GM21825 (cell line): ENCODE measurements around the gene DLGAP4.
"Not testable (repeated sequence)": the region's sequence is repeated elsewhere in the genome, so short reads cannot be mapped to it uniquely, and the experiment has no call there.

Experiments used
- ATAC-seq: cut with Tn5 transposase; IDR thresholded peaks from one replicate; pipeline ENCODE4 v1.9.1; 2021; ENCODE audit warnings: mild to moderate bottlenecking, moderate library complexity; ENCODE audit not compliant: unreplicated experiment

The DLGAP4 gene

DNA sequence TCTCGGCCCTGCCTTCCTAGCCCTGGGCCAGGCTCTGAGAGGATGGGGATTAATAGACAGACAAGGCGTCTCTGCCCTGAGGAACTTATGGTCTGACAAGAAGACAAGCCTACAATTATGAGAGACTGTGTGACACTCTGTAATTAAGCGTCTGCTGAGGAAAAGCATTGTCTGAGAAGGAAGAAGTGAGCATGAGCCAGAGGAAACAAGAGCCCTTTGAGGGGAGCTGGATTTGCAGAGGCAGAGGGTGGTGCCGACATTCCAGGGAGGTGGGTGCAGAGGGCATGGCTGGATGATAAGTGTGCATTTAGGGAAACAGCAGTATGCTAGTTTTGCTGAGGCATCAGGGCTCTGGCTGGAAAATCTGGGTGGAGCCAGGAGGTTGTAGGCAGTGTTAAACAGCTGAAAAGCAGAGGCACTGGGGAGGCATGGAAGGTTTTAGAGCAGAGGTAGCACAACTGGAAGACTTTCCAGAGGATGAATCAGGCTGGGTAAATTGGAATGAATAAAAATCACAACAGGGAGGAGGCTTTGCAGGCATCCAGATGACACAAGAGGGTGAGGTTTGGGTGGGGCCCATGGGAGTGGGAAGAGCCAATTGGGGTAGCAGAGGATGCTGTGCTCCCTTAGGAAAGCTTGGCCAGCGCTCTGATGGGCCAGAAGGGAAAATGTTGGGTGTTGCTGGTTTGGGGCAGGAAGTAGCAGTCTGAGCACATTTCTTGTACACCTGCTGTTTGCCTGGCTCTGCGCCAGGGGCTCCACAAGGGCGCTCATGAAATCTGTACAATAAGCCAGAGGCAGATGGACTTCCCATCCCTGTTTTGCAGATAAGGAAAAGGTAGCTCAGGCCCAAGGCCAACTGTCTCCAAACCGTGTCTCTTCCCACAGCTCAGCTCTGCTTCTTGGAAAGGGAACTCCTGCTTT lies 161.2 kb downstream of the DLGAP4 start:
- no peak for ATAC-seq

DNA sequence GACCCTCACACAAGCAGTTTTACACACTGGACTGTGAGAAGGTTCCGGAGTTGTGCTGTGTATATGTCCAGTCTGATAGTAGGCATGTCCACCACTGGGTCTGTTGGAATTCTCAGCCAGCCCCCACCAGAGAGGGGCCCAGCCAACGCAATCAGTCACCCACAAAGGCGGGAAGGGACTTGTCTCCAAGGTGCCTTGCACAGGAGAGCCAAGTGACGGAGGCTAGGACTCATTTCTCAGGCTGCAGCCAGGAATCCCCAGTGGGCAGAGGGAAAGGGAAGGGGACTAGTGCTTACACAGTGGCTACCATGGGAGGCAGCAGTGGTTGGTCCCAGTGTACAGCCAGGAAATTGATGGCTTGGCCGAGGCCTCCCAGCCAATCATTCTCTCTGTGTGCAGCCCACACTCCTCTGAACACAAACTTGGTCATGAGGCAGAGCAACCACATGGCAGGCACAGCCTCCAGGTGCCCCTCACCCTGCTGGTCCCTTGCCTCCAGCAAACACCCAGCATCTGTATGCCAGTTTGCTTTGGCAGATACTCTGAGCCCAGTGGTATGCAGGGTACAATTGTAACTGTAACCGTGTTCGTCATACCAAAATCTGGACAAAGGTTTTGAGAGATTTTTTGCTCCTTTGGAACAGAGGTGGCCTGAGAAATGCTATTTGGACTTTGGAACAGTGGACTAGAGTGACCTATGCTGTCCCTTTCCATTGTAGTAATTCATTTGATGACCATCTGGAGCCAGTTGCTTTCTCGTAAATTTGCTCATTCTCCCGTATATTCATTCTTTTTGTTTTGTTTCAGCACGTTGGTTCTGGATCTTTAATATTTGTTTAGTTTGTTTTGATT lies 162.2 kb downstream of the DLGAP4 start:
- ATAC-seq: no peak

DNA sequence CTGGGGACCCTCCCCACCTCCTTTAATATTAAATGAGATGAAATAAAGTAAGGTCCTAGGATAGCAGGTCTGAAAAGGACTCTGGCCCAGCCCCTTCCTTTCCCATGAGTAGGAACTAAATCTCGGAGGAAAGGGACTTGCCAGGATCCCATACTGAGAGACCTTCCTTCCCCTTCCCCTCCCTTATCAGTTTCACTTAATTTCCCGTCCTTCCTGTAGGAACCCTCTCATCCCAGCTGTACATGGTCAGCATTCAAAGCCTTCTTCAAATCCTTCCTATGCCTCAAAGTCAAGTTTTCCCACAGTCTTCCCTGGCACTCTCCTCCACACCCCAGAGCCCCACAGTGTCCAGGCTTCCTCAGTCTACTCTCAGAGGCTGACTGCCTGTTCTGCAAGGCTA lies 163.8 kb downstream of the DLGAP4 start:
- no peak for ATAC-seq

DNA sequence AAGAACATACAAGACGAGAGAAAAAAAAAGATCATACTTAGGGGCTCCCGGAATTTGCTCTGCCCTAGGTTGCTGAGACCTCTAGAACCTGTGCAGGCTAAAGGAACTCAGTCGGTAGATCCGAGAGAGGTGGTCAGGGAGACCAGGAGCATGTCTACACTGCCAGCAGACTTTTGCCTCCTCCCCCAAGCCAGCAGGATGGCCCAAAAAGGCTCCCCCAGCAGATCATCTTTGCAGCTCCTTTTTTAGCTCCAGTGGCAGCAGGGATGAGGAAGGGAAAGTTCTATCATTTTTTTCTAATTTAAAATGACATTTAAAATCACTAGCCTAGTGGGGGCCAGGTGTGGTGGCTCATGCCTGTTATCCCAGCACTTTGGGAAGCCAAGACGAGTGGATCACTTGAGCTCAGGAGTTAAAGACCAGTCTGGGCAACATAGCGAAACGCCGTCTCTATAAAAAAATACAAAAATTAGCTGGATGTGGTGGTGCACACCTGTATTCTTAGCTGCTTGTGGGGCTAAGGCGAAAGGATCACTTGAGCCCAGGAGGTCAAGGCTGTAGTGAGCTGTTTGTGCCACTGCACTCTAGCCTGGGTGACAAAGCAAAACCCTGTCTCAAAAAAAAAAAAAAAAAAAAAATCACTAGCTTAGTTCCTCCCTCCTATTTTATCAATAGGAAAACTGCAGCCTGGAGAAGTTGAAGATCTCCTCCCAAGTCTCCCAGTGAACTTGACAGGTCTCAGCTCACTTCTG lies 165.9 kb downstream of the DLGAP4 start:
- ATAC-seq: no peak

DNA sequence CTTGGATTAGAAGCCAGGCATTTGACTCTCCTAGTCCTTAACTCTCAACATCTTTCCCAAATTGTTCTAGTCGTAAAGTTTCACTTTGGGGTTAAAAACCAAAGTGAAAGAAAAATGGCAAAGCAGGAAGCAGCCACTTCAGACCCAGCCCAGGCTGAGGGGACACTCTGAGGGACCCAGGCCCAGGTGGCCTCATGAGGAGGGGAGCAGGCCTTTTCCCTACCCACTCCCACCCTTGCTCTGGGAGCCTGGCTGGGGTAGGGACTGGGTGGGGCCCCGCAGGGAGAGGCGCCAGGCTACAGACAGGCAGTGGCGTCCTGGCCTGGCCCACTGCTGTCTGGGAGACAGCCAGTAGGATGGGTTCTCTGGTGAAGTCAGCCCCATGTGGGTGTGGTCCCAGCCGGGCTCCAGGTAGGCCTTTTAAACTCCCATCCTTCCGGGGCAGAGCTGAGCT lies 166.5 kb downstream of the DLGAP4 start:
- no peak for ATAC-seq

DNA sequence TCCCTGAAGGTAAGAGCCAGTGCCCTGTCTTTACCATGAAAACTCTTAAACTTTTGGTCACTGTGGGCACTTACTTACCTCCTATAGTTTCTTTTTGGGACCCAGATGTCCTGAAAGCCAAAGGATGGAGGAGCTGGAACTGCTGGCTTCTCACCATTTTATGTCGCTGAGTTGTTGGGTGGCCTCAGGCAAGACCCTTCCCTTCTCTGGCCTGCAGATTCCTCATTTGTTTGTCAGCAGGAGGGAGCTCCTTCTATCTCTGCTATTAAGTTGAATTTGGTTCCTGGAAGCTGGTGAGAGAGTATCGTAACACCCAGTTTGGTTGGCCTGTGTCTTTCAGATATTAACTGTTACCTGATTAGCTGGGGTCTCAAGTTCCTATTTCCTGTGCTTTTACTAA lies 167.0 kb downstream of the DLGAP4 start:
- ATAC-seq: no peak

DNA sequence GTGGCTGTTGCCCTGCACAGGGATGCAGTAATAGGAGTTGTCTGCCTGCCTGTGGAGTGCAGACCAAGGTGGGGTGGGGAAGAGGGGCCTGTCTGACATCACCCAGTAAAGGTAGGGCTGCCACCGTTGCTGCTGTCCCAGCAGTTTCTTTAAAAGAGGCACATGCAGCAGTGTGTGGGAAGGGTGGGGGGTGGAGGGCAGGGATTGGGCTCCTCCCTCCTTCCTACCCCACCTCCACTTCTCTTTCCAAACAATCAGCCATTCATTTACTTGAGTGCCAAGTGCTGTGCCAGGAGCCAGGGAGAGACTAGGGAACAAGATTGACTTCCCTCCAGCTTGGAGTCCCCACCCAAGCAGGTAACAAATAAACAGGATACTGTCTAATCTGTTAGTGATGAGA lies 168.4 kb downstream of the DLGAP4 start:
- ATAC-seq: no peak

DNA sequence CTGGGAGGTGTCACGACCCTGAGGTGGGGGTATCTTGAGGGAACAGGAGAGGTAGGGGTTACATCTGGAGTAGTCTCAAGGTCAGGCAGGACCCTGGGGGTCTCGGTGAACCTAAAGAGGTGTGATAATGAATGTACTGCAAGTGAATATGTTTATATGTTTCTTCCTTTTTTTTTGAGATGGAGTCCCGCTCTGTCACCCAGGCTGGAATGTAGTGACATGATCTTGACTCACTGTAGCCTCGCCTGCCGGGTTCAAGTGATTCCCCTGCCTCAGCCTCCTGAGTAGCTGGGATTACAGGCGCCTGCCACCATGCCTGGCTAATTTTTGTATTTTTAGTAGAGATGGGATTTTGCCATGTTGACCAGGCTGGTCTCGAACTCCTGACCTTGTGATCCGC lies 168.9 kb downstream of the DLGAP4 start:
- not testable (repeated sequence) for ATAC-seq

DNA sequence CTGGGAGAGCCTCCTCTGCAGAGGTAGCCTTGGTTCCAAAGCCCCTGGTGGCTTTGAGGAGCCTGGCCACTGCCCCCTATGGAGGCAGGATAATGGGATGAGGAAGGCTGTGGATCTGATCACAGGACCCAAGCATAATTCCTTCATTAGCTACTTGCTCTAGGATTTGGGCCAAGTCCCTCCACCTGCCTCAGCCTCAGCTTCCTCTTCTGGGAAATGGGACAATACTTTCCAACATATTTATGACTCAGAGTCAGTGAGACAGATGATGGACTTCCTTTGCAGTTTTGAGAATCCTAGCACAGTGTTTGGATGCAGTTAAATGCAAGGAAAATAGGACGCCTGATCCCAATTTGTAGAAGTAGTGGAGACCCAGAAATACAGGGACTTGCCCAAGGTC lies 171.3 kb downstream of the DLGAP4 start:
- ATAC-seq: no peak

DNA sequence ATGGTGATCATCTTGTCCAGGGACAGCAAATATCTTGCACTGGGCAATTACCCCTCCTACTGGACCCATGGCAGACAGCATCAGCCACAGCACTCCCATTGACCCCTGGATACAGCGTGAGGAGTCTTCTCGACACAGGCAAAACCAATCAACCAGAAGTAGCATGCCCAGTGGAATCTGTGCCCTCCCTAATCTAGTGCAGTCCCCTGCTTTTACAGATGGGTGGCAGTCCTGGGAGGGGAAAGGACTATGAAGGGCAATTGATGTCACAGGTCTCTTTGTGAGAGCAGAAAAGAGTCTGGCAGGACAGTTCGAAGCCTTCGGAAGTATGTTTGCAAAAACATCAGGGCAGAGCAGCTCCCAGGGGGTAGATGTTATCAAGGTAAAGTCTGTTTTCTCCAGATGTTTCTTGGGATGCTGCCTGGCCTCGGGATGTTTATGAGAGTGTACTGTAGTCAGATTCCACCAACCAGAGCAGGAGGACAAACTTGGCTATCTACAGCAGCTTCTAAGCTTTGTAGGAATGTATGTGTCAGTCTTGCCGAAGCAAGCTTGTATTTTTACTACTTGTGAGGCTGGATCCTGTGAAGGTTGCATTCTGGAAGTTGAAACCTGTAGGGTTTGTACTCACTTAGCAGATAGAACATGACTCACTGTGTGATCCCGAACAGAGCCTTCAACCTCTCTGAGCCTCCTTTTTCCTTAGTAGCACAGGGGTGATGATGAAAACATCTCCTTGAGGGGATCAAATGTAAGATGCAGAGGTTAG lies 172.2 kb downstream of the DLGAP4 start:
- no peak for ATAC-seq

DNA sequence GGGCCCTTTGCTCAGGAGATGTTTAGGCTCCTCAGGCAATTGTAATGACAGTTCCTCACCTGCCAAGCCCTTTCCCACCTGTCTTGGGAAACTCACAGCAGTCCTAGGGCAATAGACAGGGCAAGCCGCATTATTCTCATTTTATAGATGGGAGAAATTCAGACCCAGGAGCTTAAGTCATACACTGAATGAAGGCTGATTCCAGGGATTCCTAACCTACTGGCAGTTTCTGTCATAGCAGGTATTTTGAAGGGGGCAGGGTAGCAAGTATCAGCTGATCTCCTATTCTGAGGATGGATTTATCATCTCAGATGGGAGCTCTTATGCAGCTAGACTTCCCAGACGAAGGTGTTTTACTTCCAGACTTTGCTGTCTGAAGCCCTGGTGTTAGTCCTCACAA lies 173.8 kb downstream of the DLGAP4 start:
- no peak for ATAC-seq

DNA sequence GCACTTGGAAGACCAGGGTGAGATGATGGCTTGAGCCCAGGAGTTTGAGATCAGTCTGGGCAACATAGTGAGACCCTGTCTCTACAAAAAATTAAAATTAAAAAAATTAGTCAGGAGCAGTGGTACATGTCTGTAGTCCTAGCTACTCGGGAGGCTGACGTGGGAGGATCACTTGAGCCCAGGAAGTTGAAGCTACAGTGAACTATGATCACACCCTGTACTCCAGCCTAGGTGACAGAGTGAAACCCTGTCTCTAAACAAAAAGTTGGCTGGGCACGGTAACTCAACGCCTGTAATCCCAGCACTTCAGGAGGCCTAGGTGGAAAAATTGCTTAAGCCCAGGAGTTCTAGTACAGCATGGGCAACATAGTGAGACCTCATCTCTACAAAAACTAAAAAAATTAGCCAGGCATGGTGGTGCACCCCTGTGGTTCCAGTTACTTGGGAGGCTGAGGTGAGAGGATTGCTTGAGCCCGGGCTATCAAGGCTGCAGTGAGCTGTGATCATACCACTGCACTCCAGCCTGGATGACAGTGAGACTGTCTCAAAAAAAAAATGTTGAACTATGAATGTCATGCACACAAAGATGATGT lies 174.4 kb downstream of the DLGAP4 start:
- ATAC-seq: no peak

DNA sequence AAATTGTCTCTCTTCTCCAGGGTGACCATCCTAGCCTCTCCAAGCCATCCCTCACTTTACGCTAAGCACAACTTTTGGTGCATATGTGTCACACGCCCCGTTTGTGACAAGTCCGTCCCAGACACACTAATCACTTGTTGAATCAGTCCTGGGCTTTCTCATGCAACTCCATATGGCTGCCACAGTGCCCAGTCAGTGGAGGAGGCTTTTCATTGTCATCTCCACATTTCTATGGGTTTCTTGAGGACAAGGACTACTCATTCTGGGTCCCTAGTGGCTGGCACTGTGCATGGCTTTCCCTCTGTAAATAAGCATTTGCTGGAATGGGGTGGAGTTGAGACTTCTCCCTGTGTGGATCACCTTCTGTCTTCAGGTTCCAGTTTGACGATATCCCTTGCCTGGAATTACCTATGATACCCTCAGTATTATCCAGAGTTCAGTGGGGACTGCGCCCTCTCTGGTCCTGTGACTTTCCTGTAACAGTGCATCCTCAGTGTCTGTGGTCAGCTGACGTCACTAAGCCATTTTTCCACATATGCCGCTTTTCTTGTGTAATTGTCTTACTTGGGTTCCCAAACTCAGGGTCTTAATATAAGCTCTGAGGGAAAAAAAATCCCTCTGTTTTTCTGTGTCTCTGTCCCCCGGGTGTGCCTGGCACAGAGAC lies 175.4 kb downstream of the DLGAP4 start:
- no peak for ATAC-seq

DNA sequence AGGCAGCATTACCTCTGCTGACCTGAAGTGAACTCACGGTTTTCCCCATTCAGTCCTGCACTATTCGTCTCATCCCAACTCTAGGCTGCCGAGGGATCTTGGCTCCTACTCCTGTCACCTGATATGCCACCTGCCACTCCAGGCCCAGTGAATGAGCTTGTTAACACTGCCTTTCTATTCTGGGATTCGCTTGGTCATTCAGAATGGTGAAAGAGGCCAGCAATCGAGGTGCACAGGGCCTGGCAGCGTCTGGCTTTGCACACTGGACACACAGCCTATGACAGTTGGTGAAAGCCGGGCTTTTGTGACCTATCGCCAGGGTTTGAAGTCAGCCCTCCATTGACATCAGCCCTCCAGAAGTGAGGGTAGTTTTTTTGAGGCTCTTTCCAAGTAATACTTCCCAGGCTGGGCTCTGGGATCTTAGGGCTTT lies 175.9 kb downstream of the DLGAP4 start:
- ATAC-seq: no peak

DNA sequence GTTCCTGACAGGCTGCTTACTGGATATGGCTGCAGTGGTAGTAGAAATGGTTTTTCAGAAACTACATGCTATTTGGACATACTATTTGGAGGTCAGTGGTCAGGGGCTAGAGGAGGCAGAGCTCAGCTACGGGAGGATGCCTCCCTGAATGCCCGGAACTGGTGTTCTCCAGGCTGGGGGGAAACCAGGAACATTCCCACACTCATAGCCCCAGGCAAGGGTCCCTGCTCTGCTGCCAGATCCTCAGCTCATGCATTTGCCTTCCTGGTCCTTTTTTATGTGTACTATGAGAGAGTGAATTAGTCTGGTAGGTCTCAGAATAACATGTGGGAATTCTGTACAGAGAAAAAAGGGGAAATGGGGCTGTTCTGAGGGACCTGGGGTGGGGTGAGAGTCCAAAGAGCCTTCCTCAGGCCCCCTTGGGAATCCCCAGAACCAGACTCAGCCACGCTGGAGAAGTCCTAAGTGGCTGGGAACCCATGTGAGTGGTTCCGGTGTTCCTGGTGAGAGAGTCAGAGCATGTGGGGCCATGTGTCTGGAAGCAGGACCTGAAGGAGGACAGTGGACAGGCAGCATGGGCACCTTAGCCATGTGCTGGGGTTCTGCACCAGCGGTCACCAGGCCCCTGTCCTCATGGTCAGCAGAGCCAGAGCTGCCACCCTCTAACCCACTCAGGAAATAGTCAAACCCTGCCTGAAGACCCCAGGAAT lies 177.2 kb downstream of the DLGAP4 start:
- ATAC-seq: no peak

DNA sequence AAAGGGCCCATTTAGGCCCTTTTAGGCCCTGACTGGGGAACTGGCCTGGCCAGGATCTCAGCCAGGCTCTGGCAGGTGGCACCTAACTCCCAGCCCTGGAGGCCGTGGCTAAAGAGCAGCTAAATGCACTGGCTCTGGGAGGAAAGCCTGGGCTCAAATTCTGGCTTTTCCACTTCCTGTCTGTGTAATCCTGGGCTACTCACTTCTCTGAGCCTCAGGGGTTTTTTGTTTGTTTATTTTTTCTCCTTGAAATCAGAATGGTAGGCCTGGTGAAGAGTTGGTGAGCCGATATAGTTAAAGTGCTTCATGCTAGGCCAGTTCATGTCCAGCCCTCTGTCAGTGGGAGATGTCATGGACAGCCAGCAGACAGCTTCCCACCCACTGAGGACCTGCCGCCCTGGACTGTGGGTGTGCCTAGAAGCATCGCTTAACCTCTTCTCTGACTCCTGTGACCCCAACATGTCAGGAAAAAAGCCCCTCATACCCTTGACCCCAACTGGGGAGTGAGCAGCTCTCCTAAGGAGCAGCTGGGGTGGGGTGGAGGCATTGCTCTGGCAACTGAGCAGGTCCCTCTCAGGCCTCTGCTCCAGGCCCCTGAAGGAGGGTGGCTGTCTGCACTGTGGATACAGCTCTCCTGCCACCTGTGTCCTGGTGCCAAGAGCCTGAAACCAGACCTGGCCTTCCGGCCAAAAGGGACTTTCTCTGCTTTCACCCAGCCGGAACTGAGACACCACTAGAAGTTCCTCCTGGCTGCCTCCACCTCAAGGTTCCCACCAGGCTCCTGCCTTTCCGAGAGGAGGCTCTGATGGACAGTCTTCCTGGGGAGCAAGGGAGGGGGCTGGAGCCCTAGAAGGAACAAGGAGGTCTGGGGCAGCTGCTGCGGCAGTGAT lies 178.0 kb downstream of the DLGAP4 start:
- ATAC-seq: no peak

DNA sequence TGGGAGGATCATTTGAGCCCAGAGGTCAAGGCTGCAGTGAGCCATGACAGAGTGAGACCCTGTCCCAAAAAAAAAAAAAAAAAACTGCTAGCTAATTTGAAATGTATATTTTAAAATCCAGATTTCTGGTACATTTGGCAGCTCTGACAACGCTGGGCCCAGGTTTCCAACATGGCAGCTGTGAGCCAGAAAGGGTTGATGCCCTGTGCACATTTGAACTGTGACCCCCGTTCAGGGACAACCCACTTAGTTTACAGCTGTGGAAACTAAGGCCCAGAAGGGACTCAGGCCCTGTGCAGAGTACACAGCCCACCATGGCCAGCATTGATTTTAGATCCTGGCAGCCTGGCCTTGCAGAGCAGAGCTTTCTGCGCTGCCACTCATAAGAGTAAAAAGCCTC lies 179.1 kb downstream of the DLGAP4 start:
- ATAC-seq: no peak

DNA sequence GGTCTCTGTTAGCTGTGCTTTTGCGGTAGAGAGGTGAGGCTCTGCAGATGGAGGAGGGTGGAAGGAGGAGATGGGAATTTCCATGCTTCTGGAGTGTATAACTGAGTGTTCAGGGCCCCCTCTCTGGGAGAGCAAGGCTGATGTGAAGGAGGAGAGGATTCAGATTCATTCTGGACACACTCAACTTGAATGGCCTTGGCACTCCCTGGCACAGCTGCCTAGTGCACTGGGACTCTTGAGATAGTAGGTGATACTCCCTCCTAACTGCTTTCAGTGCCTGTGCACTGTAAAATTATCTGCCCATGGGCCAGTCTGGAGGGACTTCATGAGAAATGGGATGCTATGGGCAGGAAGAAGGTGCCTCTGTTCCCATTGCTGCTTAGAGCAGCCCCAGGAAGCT lies 180.9 kb downstream of the DLGAP4 start:
- ATAC-seq: no peak
